Activated naive CD8-positive, alpha-beta T cell treated with anti-CD3 and anti-CD28 coated beads, Interleukin-2, amount 10 ng/mL, durations not matched to agents 7 days and 5 days (primary cell): Measurements from ENCODE around the gene DHRS13. TPM values are rescaled to one million over a fixed set of nuclear protein-coding genes. Genes with fewer than 3 reads are reported as not detected.

ENCODE experiments used
- ATAC-seq: fragments of 150-1000 bp; cut with Tn5 transposase; one replicate; pipeline ENCODE4 v1.10.0; 2021; ENCODE audit warnings: low read depth, moderate library complexity
- POLR2A ChIA-PET: fragments of 350-600 bp; sonication (Branson Sonifier 250); formaldehyde crosslinking; loops from one replicate; lab custom pipeline; 2021; ENCODE audit warnings: antibody characterized with exemption; lab: Charles Lee
- DNase-seq: peaks from one replicate; pipeline ENCODE4 v3.0.0; 2021
- H3K27ac Mint-ChIP-seq: one replicate; pipeline ENCODE4 v1.8.0; 2022; ENCODE audit warnings: mild to moderate bottlenecking, mixed read lengths
- H3K27me3 Mint-ChIP-seq: one replicate; pipeline ENCODE4 v1.8.0; 2022; ENCODE audit warnings: mild to moderate bottlenecking, moderate library complexity, mixed read lengths
- H3K36me3 Mint-ChIP-seq: one replicate; pipeline ENCODE4 v1.8.0; 2021; ENCODE audit warnings: mild to moderate bottlenecking, mixed read lengths
- H3K4me1 Mint-ChIP-seq: one replicate; pipeline ENCODE4 v1.8.0; 2021; ENCODE audit warnings: mixed read lengths
- H3K4me3 Mint-ChIP-seq: one replicate; pipeline ENCODE4 v1.8.0; 2022; ENCODE audit warnings: mild to moderate bottlenecking, moderate library complexity, mixed read lengths
- H3K9me3 Mint-ChIP-seq: one replicate; pipeline ENCODE4 v1.8.0; 2021; ENCODE audit warnings: mixed read lengths
- total RNA-seq, 2 experiments: library from RNA; stranded (reverse); gene quantifications; one replicate each; pipeline ENCODE4 v1.2.3, GENCODE V29; 2021

DHRS13 gene
- total RNA-seq, 2 experiments from 2014 or later = 31.6 to 32.0 TPM

- Mint-ChIP-seq H3K27ac (peak overlapping the region; percentile 100), H3K27me3 (no peaks in the 10 kb centered on the region), H3K36me3 (peaks cover 2% of the 10 kb centered on the region), H3K4me1 (peaks cover 10% of the 10 kb centered on the region), H3K9me3 (no peaks in the 10 kb centered on the region), H3K4me3 (peak overlapping the region; percentile 80)
- peak; percentile 100 for ATAC-seq
- POLR2A ChIA-PET = interaction anchor here (0.5 to 2.2 kb wide), 15 partner anchors 10 to 1909 kb away, joined by 3 to 28 read pairs (median 4); partner anchors contain the start of genes DHRS13, FAM222B, FLOT2 and PHF12
- peak; percentile 58 for DNase-seq
These were observed 31.8 kb downstream of the DHRS13 start for GRCh38 chr17:28871056-28871579.

- Mint-ChIP-seq H3K4me3 (no peak overlapping the region), H3K4me1 (peaks cover 9% of the 10 kb centered on the region), H3K27ac (no peak overlapping the region), H3K27me3 (no peaks in the 10 kb centered on the region), H3K36me3 (peaks cover 2% of the 10 kb centered on the region), H3K9me3 (no peaks in the 10 kb centered on the region)
- POLR2A ChIA-PET = no interaction called here
- ATAC-seq = no peak
- DNase-seq = no peak
These were observed 35.6 kb downstream of the DHRS13 start for GRCh38 chr17:28867276-28867675.

GRCh38 chr17:28865946-28866752, 36.7 kb downstream of the DHRS13 start:
- ATAC-seq (no peak), DNase-seq (no peak)
- Mint-ChIP-seq H3K9me3 (no peaks in the 10 kb centered on the region), H3K4me1 (peaks cover 6% of the 10 kb centered on the region), H3K4me3 (no peak overlapping the region), H3K27ac (peak overlapping the region; percentile 28), H3K27me3 (no peaks in the 10 kb centered on the region), H3K36me3 (peaks cover 3% of the 10 kb centered on the region)
- POLR2A ChIA-PET = interaction anchor here (0.6 kb wide), 1 partner anchor 26 kb away, joined by 3 read pairs; no protein-coding TSS in a partner anchor

DNA sequence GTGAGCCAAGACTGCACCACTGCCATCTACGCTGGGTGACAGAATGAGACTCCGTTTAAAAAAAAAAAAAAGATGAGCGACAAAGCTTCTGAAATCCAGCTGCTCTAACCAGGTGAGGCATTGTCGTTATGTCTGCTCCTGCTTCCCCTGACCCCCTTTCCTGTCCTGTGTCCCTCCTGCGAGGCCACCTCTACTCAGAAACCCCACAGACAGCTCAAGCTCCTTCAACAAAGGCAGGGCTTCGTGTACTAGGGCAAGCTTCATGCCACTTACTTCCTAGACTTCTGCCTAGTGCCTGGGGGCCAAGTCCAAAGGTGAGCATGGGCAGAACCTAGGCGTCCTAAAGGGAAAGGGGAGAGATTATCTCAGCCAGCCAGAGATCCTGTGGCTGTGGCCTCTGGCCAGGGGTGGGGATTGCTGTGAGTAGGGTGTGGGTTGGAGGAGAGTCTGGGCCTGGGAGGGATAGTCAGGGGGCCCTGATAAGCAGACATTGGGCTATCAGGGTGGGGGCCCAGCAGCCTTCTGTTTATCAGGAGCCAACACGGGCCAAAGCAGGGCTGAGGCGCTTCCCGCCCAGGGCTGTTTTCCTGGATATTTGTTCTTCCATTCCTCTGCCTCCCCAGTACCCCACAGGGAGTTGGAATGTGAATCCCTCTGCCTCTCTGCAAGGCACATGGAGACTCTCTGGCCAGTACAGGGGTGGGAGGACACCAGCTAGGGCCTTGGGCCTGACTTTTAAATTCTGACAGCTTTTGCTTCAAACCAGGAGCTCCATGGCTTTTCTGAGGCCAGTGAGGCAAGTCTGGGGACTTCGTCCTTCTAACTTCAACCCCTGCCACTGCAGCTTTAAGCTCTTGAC, 37.7 kb downstream of the DHRS13 start:
- Mint-ChIP-seq H3K27me3 (no peaks in the 10 kb centered on the region), H3K36me3 (peaks cover 4% of the 10 kb centered on the region), H3K9me3 (no peaks in the 10 kb centered on the region), H3K4me1 (peaks cover 3% of the 10 kb centered on the region), H3K27ac (no peak overlapping the region), H3K4me3 (no peak overlapping the region)
- ATAC-seq (no peak), DNase-seq (no peak)
- POLR2A ChIA-PET = interaction anchor here (0.6 kb wide), 2 partner anchors 27 to 86 kb away, joined by 3 read pairs; partner anchors contain the start of gene PHF12

DNA sequence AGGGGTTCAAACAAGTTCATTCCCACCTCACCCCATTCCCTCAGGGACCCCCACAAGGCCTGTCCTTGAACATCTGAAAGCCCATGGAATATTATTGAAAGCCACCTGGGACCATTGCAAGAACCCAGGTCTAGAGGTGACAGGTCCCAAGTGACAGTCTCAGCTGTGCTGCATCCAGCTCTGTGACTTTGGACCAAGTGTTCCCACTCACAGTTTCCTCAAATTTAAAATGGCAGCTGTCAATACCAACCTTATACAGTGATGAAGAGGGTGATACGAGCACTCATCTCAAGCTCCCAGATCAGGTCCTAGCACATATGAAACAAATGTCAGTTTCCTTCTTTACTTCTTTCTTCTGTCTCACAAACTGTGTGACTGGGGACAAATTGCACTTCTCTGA, 38.9 kb downstream of the DHRS13 start:
- H3K4me3 Mint-ChIP-seq = no peak overlapping the region
- no peaks in the 10 kb centered on the region for H3K9me3 Mint-ChIP-seq
- DNase-seq (no peak), ATAC-seq (no peak)
- no peaks in the 10 kb centered on the region for H3K27me3 Mint-ChIP-seq
- no peak overlapping the region for H3K27ac Mint-ChIP-seq
- H3K36me3 Mint-ChIP-seq = peaks cover 4% of the 10 kb centered on the region
- peaks cover 3% of the 10 kb centered on the region for H3K4me1 Mint-ChIP-seq
- POLR2A ChIA-PET = no interaction called here

- no peak overlapping the region for H3K27ac Mint-ChIP-seq
- peaks cover 8% of the 10 kb centered on the region for H3K36me3 Mint-ChIP-seq
- peaks cover 5% of the 10 kb centered on the region for H3K4me1 Mint-ChIP-seq
- no peak overlapping the region for H3K4me3 Mint-ChIP-seq
- no peak for DNase-seq
- H3K27me3 Mint-ChIP-seq = no peaks in the 10 kb centered on the region
- no peaks in the 10 kb centered on the region for H3K9me3 Mint-ChIP-seq
- POLR2A ChIA-PET = no interaction called here
- no peak for ATAC-seq
These were observed 40.3 kb downstream of the DHRS13 start for GRCh38 chr17:28862561-28862960.

- Mint-ChIP-seq H3K9me3 (no peaks in the 10 kb centered on the region), H3K4me3 (no peak overlapping the region), H3K36me3 (peaks cover 8% of the 10 kb centered on the region), H3K27ac (no peak overlapping the region), H3K4me1 (peaks cover 5% of the 10 kb centered on the region), H3K27me3 (no peaks in the 10 kb centered on the region)
- no peak for DNase-seq
- ATAC-seq = no peak
- POLR2A ChIA-PET = interaction anchor here (1.5 kb wide), 1 partner anchor 10 kb away, joined by 4 read pairs; no protein-coding TSS in a partner anchor
These were observed 41.3 kb downstream of the DHRS13 start for GRCh38 chr17:28861393-28862203.

DNA sequence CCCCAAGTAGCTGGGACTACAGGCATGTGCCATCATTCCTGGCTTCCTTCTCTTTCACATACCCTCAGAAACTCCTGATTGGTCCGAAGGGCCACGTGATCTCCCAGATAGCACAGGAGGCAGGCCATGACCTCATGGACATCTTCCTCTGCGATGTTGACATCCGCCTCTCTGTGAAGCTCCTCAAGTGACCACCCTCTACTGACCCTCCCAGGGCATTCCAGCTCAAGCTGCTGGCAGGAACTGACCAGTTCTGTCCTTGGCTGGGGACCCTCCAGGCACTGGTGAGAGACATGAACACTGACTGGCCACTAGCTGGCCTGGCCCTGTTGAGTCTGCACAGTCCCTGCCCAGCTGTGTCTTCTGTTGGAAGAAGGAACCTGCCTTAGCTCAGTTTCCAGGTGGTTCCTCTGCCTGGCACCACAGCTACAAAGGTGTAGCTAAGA, 42.5 kb downstream of the DHRS13 start:
- Mint-ChIP-seq H3K9me3 (no peaks in the 10 kb centered on the region), H3K36me3 (peaks cover 11% of the 10 kb centered on the region), H3K27me3 (no peaks in the 10 kb centered on the region), H3K4me1 (peaks cover 8% of the 10 kb centered on the region), H3K4me3 (no peak overlapping the region), H3K27ac (no peak overlapping the region)
- ATAC-seq (no peak), DNase-seq (no peak)
- POLR2A ChIA-PET = interaction anchor here (1.5 kb wide), 1 partner anchor 11 kb away, joined by 4 read pairs; no protein-coding TSS in a partner anchor

- no peak for DNase-seq
- Mint-ChIP-seq H3K27me3 (no peaks in the 10 kb centered on the region), H3K27ac (no peak overlapping the region), H3K9me3 (no peaks in the 10 kb centered on the region), H3K36me3 (peaks cover 11% of the 10 kb centered on the region), H3K4me3 (no peak overlapping the region), H3K4me1 (peaks cover 14% of the 10 kb centered on the region)
- POLR2A ChIA-PET = interaction anchor here (0.6 to 2.0 kb wide), 3 partner anchors 12 to 139 kb away, joined by 3 to 4 read pairs (median 4); partner anchors contain the start of gene RPL23A
- no peak for ATAC-seq
These were observed 44.0 kb downstream of the DHRS13 start for GRCh38 chr17:28858801-28859355.

DNA sequence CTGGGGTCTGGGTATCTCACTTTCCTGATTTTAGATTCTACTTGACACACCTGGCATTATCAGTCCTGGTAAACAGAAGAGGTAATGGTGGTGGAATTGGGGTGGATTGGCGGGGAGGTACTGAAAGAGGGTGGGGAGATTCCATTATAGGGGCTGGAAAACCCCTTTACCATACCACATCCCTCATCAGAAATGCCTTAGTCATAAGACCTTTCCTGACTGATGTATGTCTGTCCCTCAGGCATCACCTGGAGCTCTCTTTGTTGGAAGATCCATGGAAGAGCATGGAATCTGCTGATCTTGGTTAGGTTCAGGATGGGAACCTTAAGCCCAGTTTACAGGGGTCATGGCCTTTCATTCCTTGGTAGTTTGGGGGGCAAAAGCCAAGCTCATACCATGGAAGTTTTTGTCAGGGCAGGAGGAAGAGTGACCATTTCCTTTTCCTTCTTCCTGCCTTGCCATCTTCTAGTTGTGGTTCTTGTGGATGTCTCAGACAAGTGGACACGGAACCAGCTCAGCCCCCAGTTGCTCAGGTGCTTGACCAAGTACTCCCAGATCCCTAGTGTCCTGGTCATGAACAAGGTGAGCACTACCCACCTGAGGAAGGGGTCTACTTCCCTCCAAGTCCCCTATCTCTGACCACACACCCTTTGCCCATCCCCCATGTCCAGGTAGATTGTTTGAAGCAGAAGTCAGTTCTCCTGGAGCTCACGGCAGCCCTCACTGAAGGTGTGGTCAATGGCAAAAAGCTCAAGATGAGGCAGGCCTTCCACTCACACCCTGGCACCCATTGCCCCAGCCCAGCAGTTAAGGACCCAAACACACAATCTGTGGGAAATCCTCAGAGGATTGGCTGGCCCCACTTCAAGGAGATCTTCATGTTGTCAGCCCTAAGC, 44.7 kb downstream of the DHRS13 start:
- POLR2A ChIA-PET = interaction anchor here (0.6 to 2.0 kb wide), 3 partner anchors 13 to 138 kb away, joined by 3 to 4 read pairs (median 4); partner anchors contain the start of gene RPL23A
- H3K27me3 Mint-ChIP-seq = no peaks in the 10 kb centered on the region
- H3K9me3 Mint-ChIP-seq = no peaks in the 10 kb centered on the region
- H3K4me1 Mint-ChIP-seq = peaks cover 14% of the 10 kb centered on the region
- DNase-seq = no peak
- ATAC-seq = no peak
- no peak overlapping the region for H3K4me3 Mint-ChIP-seq
- no peak overlapping the region for H3K27ac Mint-ChIP-seq
- H3K36me3 Mint-ChIP-seq = peaks cover 11% of the 10 kb centered on the region

DNA sequence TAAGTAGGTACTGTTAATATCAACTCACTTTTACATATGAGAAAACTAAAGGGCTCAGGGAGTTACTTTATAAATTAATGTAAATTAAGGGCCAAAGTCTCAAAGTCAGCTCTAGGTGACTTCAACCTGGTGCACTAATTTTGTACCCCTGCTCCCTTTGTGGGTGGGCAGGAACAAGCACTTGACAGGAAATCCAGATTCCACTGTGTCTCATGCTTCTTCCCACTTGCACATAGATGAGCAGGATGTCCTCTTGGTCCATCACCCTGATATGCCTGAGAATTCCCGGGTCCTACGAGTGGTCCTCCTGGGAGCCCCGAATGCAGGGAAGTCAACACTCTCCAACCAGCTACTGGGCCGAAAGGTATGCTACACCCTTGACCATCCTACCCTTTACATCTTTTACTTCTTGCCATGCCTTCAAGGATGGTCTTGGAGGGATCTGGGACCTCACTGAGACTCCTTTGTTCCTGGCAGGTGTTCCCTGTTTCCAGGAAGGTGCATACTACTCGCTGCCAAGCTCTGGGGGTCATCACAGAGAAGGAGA, 46.8 kb downstream of the DHRS13 start:
- H3K36me3 Mint-ChIP-seq = peaks cover 10% of the 10 kb centered on the region
- no peaks in the 10 kb centered on the region for H3K9me3 Mint-ChIP-seq
- ATAC-seq (no peak), DNase-seq (no peak)
- POLR2A ChIA-PET = interaction anchor here (0.7 to 1.0 kb wide), 6 partner anchors 12 to 129 kb away, joined by 3 to 4 read pairs (median 4); partner anchors contain the start of gene FLOT2
- no peaks in the 10 kb centered on the region for H3K27me3 Mint-ChIP-seq
- H3K4me3 Mint-ChIP-seq = peak overlapping the region; percentile 92
- peak overlapping the region; percentile 6 for H3K27ac Mint-ChIP-seq
- peaks cover 14% of the 10 kb centered on the region for H3K4me1 Mint-ChIP-seq
